ENCODE data around the gene RAB39B.

RAB39B gene

DNA sequence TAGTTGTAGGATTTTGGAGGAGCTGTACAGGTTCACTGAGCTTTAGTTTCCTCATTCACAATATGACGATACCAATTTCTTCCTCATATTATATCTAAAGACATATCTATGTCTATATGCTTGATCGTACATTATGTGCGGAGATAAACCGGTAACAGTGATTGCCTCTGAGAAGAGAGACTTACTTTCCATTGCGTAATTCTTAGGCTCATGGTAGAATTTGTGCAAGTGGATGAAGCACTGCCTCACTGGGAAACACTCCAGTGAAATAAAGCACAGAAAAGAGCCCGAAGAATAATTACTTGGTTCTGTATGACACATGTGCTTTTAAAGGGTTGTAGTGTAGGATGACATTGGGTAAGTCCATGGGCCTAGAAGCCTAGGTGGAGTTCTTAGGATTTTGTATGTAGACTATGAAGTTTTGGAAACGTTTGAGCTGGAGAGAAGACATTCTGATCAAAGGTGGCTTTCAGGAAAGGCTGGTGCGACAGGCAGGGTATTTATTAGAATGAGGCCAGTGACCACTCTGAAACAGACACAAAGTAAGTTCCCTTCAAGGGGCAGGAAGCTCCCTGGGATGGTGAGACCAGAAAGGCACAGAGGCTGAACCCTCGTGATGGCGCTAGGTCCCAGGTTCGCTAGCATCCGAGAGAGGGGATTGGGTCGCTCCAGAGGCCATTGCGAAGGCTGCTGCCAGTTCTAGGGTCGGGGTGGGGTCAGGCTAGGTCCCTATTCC, 48.7 kb downstream of the RAB39B start:
- DNase-seq: no peak

DNA sequence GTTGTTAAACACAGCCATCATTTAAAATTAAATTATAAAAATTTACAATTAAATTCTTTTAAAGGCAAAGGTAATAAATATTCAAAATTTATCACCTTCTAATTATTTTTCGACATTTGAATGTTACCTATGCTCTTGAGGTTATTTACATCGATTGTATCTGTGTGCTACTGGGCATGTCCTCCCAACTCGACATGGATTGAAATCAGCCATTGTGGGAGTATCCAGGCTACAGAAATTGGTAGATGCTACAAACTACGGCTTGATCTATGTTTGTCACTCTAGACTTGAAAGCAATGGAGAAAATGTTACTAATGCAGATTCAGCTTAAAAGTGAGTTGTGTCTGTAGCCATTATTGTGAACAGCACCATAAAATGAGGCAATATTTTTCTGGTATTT, 50.6 kb downstream of the RAB39B start:
- DNase-seq: no peak

DNA sequence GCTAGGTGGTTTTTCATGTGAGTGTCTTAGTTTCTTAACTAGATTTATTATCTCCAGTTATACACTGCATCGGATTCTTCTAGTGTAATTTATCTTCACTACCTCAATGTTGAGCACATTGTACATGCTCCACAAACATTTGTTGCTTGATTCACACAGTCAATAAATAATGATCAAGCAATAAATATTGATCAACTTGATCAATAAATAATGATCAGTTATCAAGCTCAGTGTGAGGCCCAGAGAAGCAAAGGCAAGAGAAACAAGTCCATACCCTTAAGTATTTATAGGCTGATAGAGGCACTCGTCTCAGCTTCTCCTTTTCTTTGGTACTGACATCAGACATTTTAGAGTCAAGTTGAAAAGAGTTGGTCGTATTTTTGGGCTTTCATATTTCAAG, 53.1 kb downstream of the RAB39B start:
- no peak for DNase-seq
